ENCODE data around the gene AP1S1. TPM values are rescaled to one million over a fixed set of nuclear protein-coding genes. Genes with fewer than 3 reads are reported as not detected.
A peak's percentile ranks its signal among the peaks of the same experiment; 100 is the strongest.
"Not testable (repeated sequence)": the region's sequence is repeated elsewhere in the genome, so short reads cannot be mapped to it uniquely, and the experiment has no call there.

AP1S1 gene
- total RNA-seq, 1 experiment from 2014 or later, result 227 TPM

DNA sequence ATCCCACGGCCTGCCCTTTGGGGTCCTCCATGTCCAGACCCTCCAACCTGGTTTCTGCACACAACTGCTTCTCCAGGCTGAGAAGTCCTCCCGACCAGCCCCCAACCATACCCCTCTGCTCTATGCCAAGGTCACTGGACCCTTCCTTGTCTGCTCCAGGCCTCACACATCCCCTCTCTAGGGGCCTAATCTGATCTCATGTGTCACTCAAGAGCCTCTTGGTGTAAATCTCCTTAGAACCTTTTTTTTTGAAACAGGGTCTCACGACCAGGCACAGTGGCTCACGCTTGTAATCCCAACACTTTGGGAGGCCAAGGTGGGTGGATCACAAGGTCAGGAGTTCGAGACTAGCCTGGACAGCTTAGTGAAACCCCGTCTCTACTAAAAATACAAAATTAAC lies 44.9 kb upstream of the AP1S1 start:
- CTCF ChIA-PET, result interaction anchor here (0.6 to 0.9 kb wide), 2 partner anchors 9 to 56 kb away, joined by 3 read pairs; no protein-coding TSS in a partner anchor
- POLR2A ChIA-PET (ENCODE audit: unreplicated experiment), result interaction anchor here (0.5 to 1.2 kb wide), 6 partner anchors 8 to 497 kb away, joined by 3 to 27 read pairs (median 7); partner anchors contain the start of gene MOSPD3
- BruUV-seq (replicated peaks), result no TSS peak
- H2AFZ ChIP-seq, result 0 out of 2 replicates have a peak overlapping the region, but pooled peaks have one; percentile 48
- H3K9me3 ChIP-seq (ENCODE audit: insufficient read depth, low read depth), result no peaks in the 10 kb centered on the region
- TF ChIP-seq, protein P1, sequence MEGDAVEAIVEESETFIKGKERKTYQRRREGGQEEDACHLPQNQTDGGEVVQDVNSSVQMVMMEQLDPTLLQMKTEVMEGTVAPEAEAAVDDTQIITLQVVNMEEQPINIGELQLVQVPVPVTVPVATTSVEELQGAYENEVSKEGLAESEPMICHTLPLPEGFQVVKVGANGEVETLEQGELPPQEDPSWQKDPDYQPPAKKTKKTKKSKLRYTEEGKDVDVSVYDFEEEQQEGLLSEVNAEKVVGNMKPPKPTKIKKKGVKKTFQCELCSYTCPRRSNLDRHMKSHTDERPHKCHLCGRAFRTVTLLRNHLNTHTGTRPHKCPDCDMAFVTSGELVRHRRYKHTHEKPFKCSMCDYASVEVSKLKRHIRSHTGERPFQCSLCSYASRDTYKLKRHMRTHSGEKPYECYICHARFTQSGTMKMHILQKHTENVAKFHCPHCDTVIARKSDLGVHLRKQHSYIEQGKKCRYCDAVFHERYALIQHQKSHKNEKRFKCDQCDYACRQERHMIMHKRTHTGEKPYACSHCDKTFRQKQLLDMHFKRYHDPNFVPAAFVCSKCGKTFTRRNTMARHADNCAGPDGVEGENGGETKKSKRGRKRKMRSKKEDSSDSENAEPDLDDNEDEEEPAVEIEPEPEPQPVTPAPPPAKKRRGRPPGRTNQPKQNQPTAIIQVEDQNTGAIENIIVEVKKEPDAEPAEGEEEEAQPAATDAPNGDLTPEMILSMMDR (conservative IDR thresholded peaks at IDR 0.05), result no peak
- no peak for TF ChIP-seq EZH2 (IDR thresholded peaks at IDR 0.05; ENCODE audit: low read depth)
- no peaks in the 10 kb centered on the region for H3K9me2 ChIP-seq (ENCODE audit: insufficient read depth)
- H3K27me3 ChIP-seq (ENCODE audit: insufficient read depth, low read depth), result no peaks in the 10 kb centered on the region
- intact Hi-C loops (cut with micrococcal nuclease; ENCODE audit: unreplicated experiment), result loop anchor here (1.0 kb wide), 2 partner anchors 8 to 9 kb away; no protein-coding TSS in a partner anchor
- H3K4me3 ChIP-seq, result no peak overlapping the region
- DNase-seq, result peak in 1 of 2 experiments; percentile 42
- no peaks in the 10 kb centered on the region for H3K79me2 ChIP-seq (ENCODE audit: low read depth)
- peak overlapping the region; percentile 69 for H3K4me2 ChIP-seq
- H3F3A ChIP-seq (ENCODE audit: insufficient read depth, low read depth), result peaks cover 31% of the 10 kb centered on the region
- peaks cover 41% of the 10 kb centered on the region for H3K4me1 ChIP-seq (replicated peaks; ENCODE audit: insufficient read depth)
- H3K27ac ChIP-seq, result peak overlapping the region; percentile 94
- H3K36me3 ChIP-seq (ENCODE audit: low read depth), result no peaks in the 10 kb centered on the region
- no peaks in the 10 kb centered on the region for H4K20me1 ChIP-seq (ENCODE audit: insufficient read depth)

DNA sequence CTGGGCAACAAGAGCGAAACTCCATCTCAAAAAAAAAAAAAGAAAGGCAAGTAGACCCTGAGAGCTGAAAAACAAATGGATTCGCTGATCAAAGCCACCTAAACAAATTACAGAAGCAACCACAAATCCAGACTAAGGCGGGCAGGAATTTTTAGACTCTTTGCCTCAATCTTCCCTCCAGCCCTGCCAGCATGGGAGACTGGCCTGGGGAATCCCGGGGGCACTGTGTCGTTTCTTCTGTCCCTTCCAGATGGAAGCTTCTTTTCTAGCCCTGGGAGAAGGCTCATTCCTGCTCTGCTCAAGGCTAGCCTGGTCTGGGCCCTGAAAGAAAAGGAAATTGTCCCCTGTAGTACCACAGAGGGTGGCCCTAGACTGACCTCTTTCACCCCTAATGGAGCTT lies 43.0 kb upstream of the AP1S1 start:
- CTCF ChIA-PET, result interaction anchor here (0.5 kb wide), 1 partner anchor 123 kb away, joined by 3 read pairs; no protein-coding TSS in a partner anchor

DNA sequence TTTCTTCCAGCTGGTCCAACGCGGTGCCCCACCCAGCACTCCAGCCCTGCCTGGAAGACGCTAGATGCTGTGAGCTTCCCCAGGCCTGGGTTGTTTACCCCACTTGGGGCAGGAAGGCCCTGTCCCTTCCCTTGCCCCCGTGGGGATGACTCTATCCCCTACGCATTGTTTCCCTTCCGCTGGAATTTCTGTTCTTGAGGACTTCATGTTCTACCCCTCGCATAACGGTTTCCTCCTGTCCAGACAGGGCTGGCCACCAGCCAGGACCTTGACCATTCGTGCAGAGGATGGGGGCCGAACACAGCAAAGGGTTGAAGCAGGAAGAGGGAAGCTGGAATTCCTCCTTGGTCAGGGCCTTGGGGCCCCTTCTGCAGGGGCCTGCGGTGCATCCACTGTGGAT lies 42.0 kb upstream of the AP1S1 start:
- Histone ChIP-seq H3F3A (ENCODE audit: insufficient read depth, low read depth) (peaks cover 43% of the 10 kb centered on the region), H3K4me3 (no peak overlapping the region), H3K9me2 (ENCODE audit: insufficient read depth) (no peaks in the 10 kb centered on the region), H2AFZ (no peak overlapping the region), H3K27ac (no peak overlapping the region), H3K9me3 (ENCODE audit: insufficient read depth, low read depth) (no peaks in the 10 kb centered on the region), H4K20me1 (ENCODE audit: insufficient read depth) (no peaks in the 10 kb centered on the region), H3K4me2 (no peak overlapping the region), H3K79me2 (ENCODE audit: low read depth) (no peaks in the 10 kb centered on the region), H3K36me3 (ENCODE audit: low read depth) (no peaks in the 10 kb centered on the region), H3K4me1 (replicated peaks; ENCODE audit: insufficient read depth) (peaks cover 46% of the 10 kb centered on the region), H3K27me3 (ENCODE audit: insufficient read depth, low read depth) (no peaks in the 10 kb centered on the region)
- TF ChIP-seq EZH2 (IDR thresholded peaks at IDR 0.05; ENCODE audit: low read depth), result no peak
- TF ChIP-seq, protein P1 (conservative IDR thresholded peaks at IDR 0.05), result no peak
- no TSS peak for BruUV-seq (replicated peaks)
- no peak for DNase-seq
- ChIA-PET CTCF (no interaction called here), POLR2A (ENCODE audit: unreplicated experiment) (no interaction called here)
- intact Hi-C loops (cut with micrococcal nuclease; ENCODE audit: unreplicated experiment), result no loop called here

More for the DNA sequence above, 43.0 kb upstream of the AP1S1 start:
- H3K9me2 ChIP-seq (ENCODE audit: insufficient read depth), result no peaks in the 10 kb centered on the region
- no peaks in the 10 kb centered on the region for H3K36me3 ChIP-seq (ENCODE audit: low read depth)
- no peak overlapping the region for H3K4me3 ChIP-seq
- H3K4me1 ChIP-seq (replicated peaks; ENCODE audit: insufficient read depth), result peaks cover 44% of the 10 kb centered on the region
- no TSS peak for BruUV-seq (replicated peaks)
- TF ChIP-seq, protein P1 (conservative IDR thresholded peaks at IDR 0.05), result no peak
- TF ChIP-seq EZH2 (IDR thresholded peaks at IDR 0.05; ENCODE audit: low read depth), result no peak
- H3K4me2 ChIP-seq, result no peak overlapping the region
- no peak for DNase-seq
- H3K9me3 ChIP-seq (ENCODE audit: insufficient read depth, low read depth), result no peaks in the 10 kb centered on the region
- H3F3A ChIP-seq (ENCODE audit: insufficient read depth, low read depth), result peaks cover 37% of the 10 kb centered on the region
- POLR2A ChIA-PET (ENCODE audit: unreplicated experiment), result interaction anchor here (0.6 to 0.8 kb wide), 2 partner anchors 10 to 27 kb away, joined by 4 to 9 read pairs; no protein-coding TSS in a partner anchor
- no peaks in the 10 kb centered on the region for H3K79me2 ChIP-seq (ENCODE audit: low read depth)
- intact Hi-C loops (cut with micrococcal nuclease; ENCODE audit: unreplicated experiment), result no loop called here
- H3K27ac ChIP-seq, result no peak overlapping the region
- H3K27me3 ChIP-seq (ENCODE audit: insufficient read depth, low read depth), result no peaks in the 10 kb centered on the region
- no peak overlapping the region for H2AFZ ChIP-seq
- H4K20me1 ChIP-seq (ENCODE audit: insufficient read depth), result no peaks in the 10 kb centered on the region

DNA sequence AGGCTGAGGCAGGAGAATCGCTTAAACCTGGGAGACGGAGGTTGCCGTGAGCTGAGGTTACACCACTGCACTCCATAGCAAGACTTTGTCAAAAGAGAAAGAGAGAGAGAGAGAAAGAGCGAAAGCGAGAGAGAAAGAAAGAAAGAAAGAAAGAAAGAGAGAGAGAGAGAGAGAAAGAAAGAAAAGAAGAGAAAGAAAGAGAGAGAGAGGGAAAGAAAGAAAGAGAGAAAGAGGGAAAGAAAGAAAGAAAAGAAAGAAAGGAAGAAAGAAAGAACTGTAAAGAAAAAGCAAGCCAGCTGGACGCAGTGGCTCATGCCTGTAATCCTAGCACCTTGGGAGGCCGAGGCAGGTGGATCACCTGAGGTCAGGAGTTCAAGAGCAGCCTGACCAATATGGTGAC lies 41.1 kb upstream of the AP1S1 start:
- H4K20me1 ChIP-seq (ENCODE audit: insufficient read depth); H3K27ac ChIP-seq; DNase-seq; H3K4me2 ChIP-seq; intact Hi-C loops (cut with micrococcal nuclease; ENCODE audit: unreplicated experiment); H3K9me3 ChIP-seq (ENCODE audit: insufficient read depth, low read depth); H3K36me3 ChIP-seq (ENCODE audit: low read depth); H2AFZ ChIP-seq; CTCF ChIA-PET; H3K9me2 ChIP-seq (ENCODE audit: insufficient read depth); BruUV-seq (replicated peaks); H3K4me3 ChIP-seq; H3K79me2 ChIP-seq (ENCODE audit: low read depth); H3K27me3 ChIP-seq (ENCODE audit: insufficient read depth, low read depth): not testable (repeated sequence)
- peaks cover 46% of the 10 kb centered on the region for H3K4me1 ChIP-seq (replicated peaks; ENCODE audit: insufficient read depth)
- POLR2A ChIA-PET (ENCODE audit: unreplicated experiment), result interaction anchor here (0.6 kb wide), 1 partner anchor 14 kb away, joined by 4 read pairs; the partner anchor contains the start of gene SERPINE1
- peaks cover 43% of the 10 kb centered on the region for H3F3A ChIP-seq (ENCODE audit: insufficient read depth, low read depth)
